Liver (tissue), 3 donors: ENCODE results near the gene HSPG2.
"Not testable (repeated sequence)": the region's sequence is repeated elsewhere in the genome, so short reads cannot be mapped to it uniquely, and the experiment has no call there.

Experiments
- EGR1 ChIP-seq, 2 donors: IDR thresholded peaks; 2 replicates each; pipeline ENCODE4 v1.6.1; 2016 to 2018; ENCODE audit warnings: antibody characterized with exemption in 2 of 2, low read depth in 2 of 2
- FOXA1 ChIP-seq: IDR thresholded peaks from 2 replicates; pipeline ENCODE4 v1.6.1; 2016; ENCODE audit warnings: antibody characterized with exemption
- GABPA ChIP-seq, 2 donors: IDR thresholded peaks in 1 of 2; conservative IDR thresholded peaks in 1 of 2; 2 replicates each; pipeline ENCODE4 v1.6.1; 2016; ENCODE audit warnings: antibody characterized with exemption in 2 of 2, mild to moderate bottlenecking in 1 of 2, moderate library complexity in 1 of 2
- YY1 ChIP-seq: IDR thresholded peaks from 2 replicates; pipeline ENCODE4 v1.6.1; 2016; ENCODE audit warnings: antibody characterized with exemption, mild to moderate bottlenecking
- TF ChIP-seq, protein P1 (sequence below): fragments of 150-350 bp; IDR thresholded peaks from 2 replicates; pipeline ENCODE4 v1.5.1; 2017; ENCODE audit warnings: improper control_type of control experiment, low read depth, low read length; ENCODE audit not compliant: missing input control
- TF ChIP-seq, protein P2 (sequence below): IDR thresholded peaks from 2 replicates; pipeline ENCODE4 v1.6.1; 2016; ENCODE audit warnings: antibody characterized with exemption
- TF ChIP-seq, protein P3 (sequence below): IDR thresholded peaks from 2 replicates; pipeline ENCODE4 v1.6.1; 2016; ENCODE audit warnings: antibody characterized with exemption, mild to moderate bottlenecking
- donor health status: healthy.
- donor health status: healthy.

DNA sequence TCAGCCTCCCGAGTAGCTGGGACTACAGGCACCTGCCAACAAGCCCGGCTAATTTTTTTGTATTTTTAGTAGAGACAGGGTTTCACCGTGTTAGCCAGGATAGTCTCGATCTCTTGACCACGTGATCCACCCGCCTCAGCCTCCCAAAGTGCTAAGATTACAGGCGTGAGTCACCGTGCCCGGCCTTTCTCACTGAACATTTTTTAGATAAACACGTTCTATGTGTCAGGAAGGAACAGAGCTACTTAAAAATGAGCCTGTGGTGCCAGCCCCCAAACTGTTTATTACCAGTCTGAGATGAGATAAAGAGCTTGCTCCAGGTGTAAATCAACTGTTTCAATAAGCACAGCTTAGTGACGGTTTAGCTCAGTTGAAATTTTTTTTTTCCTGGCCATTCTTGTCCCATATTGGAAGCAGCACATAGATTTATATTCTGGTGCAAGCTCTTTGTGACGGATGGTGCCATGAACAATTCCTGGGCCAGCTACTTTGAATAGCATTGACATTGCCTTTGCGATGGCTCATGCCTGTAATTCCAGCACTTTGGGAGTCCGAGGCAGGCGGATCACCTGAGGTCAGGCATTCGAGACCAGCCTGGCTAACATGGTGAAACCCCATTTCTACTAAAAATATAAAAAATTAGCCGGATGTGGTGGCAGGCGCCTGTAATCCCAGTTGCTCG lies 6.0 kb upstream of the HSPG2 start:
- TF ChIP-seq FOXA1; GABPA (IDR thresholded peaks at IDR 0.05 in 1 of 2, conservative IDR thresholded peaks at IDR 0.05 in 1 of 2); EGR1 (IDR thresholded peaks at IDR 0.05; ENCODE audit: low read depth in 2 of 2); YY1: not testable (repeated sequence)
- TF ChIP-seq, protein P1, sequence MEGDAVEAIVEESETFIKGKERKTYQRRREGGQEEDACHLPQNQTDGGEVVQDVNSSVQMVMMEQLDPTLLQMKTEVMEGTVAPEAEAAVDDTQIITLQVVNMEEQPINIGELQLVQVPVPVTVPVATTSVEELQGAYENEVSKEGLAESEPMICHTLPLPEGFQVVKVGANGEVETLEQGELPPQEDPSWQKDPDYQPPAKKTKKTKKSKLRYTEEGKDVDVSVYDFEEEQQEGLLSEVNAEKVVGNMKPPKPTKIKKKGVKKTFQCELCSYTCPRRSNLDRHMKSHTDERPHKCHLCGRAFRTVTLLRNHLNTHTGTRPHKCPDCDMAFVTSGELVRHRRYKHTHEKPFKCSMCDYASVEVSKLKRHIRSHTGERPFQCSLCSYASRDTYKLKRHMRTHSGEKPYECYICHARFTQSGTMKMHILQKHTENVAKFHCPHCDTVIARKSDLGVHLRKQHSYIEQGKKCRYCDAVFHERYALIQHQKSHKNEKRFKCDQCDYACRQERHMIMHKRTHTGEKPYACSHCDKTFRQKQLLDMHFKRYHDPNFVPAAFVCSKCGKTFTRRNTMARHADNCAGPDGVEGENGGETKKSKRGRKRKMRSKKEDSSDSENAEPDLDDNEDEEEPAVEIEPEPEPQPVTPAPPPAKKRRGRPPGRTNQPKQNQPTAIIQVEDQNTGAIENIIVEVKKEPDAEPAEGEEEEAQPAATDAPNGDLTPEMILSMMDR, result not testable (repeated sequence)
- TF ChIP-seq, protein P2, sequence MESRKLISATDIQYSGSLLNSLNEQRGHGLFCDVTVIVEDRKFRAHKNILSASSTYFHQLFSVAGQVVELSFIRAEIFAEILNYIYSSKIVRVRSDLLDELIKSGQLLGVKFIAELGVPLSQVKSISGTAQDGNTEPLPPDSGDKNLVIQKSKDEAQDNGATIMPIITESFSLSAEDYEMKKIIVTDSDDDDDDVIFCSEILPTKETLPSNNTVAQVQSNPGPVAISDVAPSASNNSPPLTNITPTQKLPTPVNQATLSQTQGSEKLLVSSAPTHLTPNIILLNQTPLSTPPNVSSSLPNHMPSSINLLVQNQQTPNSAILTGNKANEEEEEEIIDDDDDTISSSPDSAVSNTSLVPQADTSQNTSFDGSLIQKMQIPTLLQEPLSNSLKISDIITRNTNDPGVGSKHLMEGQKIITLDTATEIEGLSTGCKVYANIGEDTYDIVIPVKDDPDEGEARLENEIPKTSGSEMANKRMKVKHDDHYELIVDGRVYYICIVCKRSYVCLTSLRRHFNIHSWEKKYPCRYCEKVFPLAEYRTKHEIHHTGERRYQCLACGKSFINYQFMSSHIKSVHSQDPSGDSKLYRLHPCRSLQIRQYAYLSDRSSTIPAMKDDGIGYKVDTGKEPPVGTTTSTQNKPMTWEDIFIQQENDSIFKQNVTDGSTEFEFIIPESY, result not testable (repeated sequence)
- TF ChIP-seq, protein P3, sequence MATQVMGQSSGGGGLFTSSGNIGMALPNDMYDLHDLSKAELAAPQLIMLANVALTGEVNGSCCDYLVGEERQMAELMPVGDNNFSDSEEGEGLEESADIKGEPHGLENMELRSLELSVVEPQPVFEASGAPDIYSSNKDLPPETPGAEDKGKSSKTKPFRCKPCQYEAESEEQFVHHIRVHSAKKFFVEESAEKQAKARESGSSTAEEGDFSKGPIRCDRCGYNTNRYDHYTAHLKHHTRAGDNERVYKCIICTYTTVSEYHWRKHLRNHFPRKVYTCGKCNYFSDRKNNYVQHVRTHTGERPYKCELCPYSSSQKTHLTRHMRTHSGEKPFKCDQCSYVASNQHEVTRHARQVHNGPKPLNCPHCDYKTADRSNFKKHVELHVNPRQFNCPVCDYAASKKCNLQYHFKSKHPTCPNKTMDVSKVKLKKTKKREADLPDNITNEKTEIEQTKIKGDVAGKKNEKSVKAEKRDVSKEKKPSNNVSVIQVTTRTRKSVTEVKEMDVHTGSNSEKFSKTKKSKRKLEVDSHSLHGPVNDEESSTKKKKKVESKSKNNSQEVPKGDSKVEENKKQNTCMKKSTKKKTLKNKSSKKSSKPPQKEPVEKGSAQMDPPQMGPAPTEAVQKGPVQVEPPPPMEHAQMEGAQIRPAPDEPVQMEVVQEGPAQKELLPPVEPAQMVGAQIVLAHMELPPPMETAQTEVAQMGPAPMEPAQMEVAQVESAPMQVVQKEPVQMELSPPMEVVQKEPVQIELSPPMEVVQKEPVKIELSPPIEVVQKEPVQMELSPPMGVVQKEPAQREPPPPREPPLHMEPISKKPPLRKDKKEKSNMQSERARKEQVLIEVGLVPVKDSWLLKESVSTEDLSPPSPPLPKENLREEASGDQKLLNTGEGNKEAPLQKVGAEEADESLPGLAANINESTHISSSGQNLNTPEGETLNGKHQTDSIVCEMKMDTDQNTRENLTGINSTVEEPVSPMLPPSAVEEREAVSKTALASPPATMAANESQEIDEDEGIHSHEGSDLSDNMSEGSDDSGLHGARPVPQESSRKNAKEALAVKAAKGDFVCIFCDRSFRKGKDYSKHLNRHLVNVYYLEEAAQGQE, result not testable (repeated sequence)
